GM23338 (cell line): ENCODE data around the gene ICAM3. TPM values are rescaled to one million over a fixed set of nuclear protein-coding genes. Genes with fewer than 3 reads are reported as not detected.

Experiments
- ATAC-seq: fragments of 200-7000 bp; cut with Tn5 transposase; 3 replicates; pipeline ENCODE4 v1.9.1; 2020
- DNase-seq: peaks from one replicate; pipeline ENCODE4 v3.0.0-alpha.2; 2015; ENCODE audit warnings: low spot score
- H2AFZ ChIP-seq: fragments of 200-600 bp; sonication (generic); 2 replicates; pipeline ENCODE4 v1.8.0; 2016; ENCODE audit warnings: antibody characterized with exemption, mild to moderate bottlenecking, moderate library complexity
- H3F3A ChIP-seq: fragments of 200-600 bp; sonication (generic); replicated peaks from 2 replicates; pipeline ENCODE4 v1.8.0; 2017; ENCODE audit warnings: antibody characterized with exemption, mixed run types, low read depth
- H3K27ac ChIP-seq: fragments of 200-600 bp; sonication (generic); 2 replicates; pipeline ENCODE4 v1.6.1; 2016; ENCODE audit warnings: low read depth
- H3K27me3 ChIP-seq: fragments of 200-600 bp; sonication (generic); 2 replicates; pipeline ENCODE4 v1.8.0; 2016; ENCODE audit warnings: mild to moderate bottlenecking, mixed run types, moderate library complexity; ENCODE audit not compliant: insufficient read depth
- H3K36me3 ChIP-seq: fragments of 200-600 bp; sonication (generic); 2 replicates; pipeline ENCODE4 v1.8.0; 2016; ENCODE audit warnings: mild to moderate bottlenecking; ENCODE audit not compliant: insufficient read depth
- H3K4me1 ChIP-seq: fragments of 200-600 bp; sonication (generic); 2 replicates; pipeline ENCODE4 v1.8.0; 2016; ENCODE audit warnings: mild to moderate bottlenecking, moderate library complexity; ENCODE audit not compliant: insufficient read depth
- H3K4me2 ChIP-seq: fragments of 200-600 bp; sonication (generic); 2 replicates; pipeline ENCODE4 v1.7.1; 2017; ENCODE audit warnings: mixed run types
- H3K4me3 ChIP-seq: fragments of 200-600 bp; sonication (generic); 2 replicates; pipeline ENCODE4 v1.6.1; 2016; ENCODE audit warnings: mixed run types
- H3K79me2 ChIP-seq: fragments of 200-600 bp; sonication (generic); replicated peaks from 2 replicates; pipeline ENCODE4 v1.8.0; 2017; ENCODE audit warnings: mild to moderate bottlenecking; ENCODE audit not compliant: insufficient read depth
- H3K9me2 ChIP-seq: fragments of 200-600 bp; sonication (generic); 2 replicates; pipeline ENCODE4 v1.8.0; 2017; ENCODE audit not compliant: insufficient read depth
- H4K20me1 ChIP-seq: fragments of 200-600 bp; sonication (generic); replicated peaks from 2 replicates; pipeline ENCODE4 v1.8.0; 2017; ENCODE audit warnings: mild to moderate bottlenecking; ENCODE audit not compliant: insufficient read depth
- H3K27ac Mint-ChIP-seq: 2 replicates; pipeline ENCODE4 v1.8.0; 2020; ENCODE audit warnings: inconsistent platforms, mild to moderate bottlenecking, moderate library complexity, mixed read lengths
- H3K27me3 Mint-ChIP-seq: 3 replicates; pipeline ENCODE4 v1.8.0; 2022; ENCODE audit warnings: low read depth, mild to moderate bottlenecking, moderate library complexity, mixed read lengths, inconsistent platforms; ENCODE audit not compliant: insufficient read depth, poor library complexity
- H3K36me3 Mint-ChIP-seq: 3 replicates; pipeline ENCODE4 v1.8.0; 2021; ENCODE audit warnings: low read depth, mild to moderate bottlenecking, inconsistent platforms, moderate library complexity, mixed read lengths
- H3K4me1 Mint-ChIP-seq: 3 replicates; pipeline ENCODE4 v1.8.0; 2020; ENCODE audit warnings: mild to moderate bottlenecking, inconsistent platforms, mixed read lengths
- H3K4me3 Mint-ChIP-seq: 3 replicates; pipeline ENCODE4 v1.8.0; 2021; ENCODE audit warnings: moderate library complexity, mild to moderate bottlenecking, inconsistent platforms, mixed read lengths
- H3K9me3 Mint-ChIP-seq: 3 replicates; pipeline ENCODE4 v1.8.0; 2020; ENCODE audit warnings: moderate library complexity, mild to moderate bottlenecking, inconsistent platforms, mixed read lengths
- CREB1 ChIP-seq: fragments of 250-450 bp; sonication (Bioruptor Pico); IDR thresholded peaks from 2 replicates; pipeline ENCODE4 v1.5.0; 2020; ENCODE audit warnings: low read depth, mild to moderate bottlenecking, moderate library complexity
- EZH2 ChIP-seq: fragments of 200-600 bp; sonication (generic); IDR thresholded peaks from one replicate; pipeline ENCODE4 v1.8.0; 2017; ENCODE audit warnings: antibody characterized with exemption, mild to moderate bottlenecking, low read depth; ENCODE audit not compliant: unreplicated experiment
- EZH2phosphoT487 ChIP-seq: fragments of 200-600 bp; sonication (generic); IDR thresholded peaks from one replicate; pipeline ENCODE4 v1.8.1; 2018; ENCODE audit warnings: antibody characterized with exemption; ENCODE audit not compliant: unreplicated experiment
- JUNB ChIP-seq: IDR thresholded peaks from one replicate; pipeline ENCODE4 v1.6.1; 2016; ENCODE audit warnings: antibody characterized with exemption; ENCODE audit not compliant: unreplicated experiment
- NANOG ChIP-seq: IDR thresholded peaks from 2 replicates; pipeline ENCODE4 v1.6.1; 2016; ENCODE audit warnings: antibody characterized with exemption, borderline replicate concordance
- POLR2AphosphoS5 ChIP-seq: IDR thresholded peaks from 2 replicates; pipeline ENCODE4 v1.6.1; 2016; ENCODE audit warnings: antibody characterized with exemption, low read depth
- STAT1 ChIP-seq: IDR thresholded peaks from one replicate; pipeline ENCODE4 v1.6.1; 2016; ENCODE audit warnings: antibody characterized with exemption; ENCODE audit not compliant: unreplicated experiment
- ZNF114 ChIP-seq: fragments of 250-450 bp; sonication (Bioruptor Pico); IDR thresholded peaks from 2 replicates; pipeline ENCODE4 v1.5.0; 2020; ENCODE audit warnings: mild to moderate bottlenecking, moderate library complexity
- ZNF331 ChIP-seq: fragments of 250-450 bp; sonication (Bioruptor Pico); IDR thresholded peaks from 2 replicates; pipeline ENCODE4 v1.5.0; 2020; ENCODE audit warnings: low read depth, mild to moderate bottlenecking, moderate library complexity
- polyA plus RNA-seq: library from polyadenylated mRNA; unstranded; fragments of >200 nt; fragmentation: Nextera tagmentation; extraction: Ambion mirVana; gene quantifications from 2 replicates; pipeline ENCODE4 v1.2.1, GENCODE V29; 2016
- total RNA-seq: library from RNA; depleted of rRNA; stranded (reverse); fragments of >200 nt; shearing (Covaris generic); gene quantifications from 2 replicates; pipeline ENCODE4 v1.2.3, GENCODE V29; 2014
- TF ChIP-seq, protein P1 (sequence below): IDR thresholded peaks from one replicate; pipeline ENCODE4 v1.6.1; 2018; ENCODE audit warnings: antibody characterized with exemption; ENCODE audit not compliant: unreplicated experiment
- TF ChIP-seq, protein P2 (sequence below), 2 experiments: fragments of 200-600 bp in 1 of 2; sonication (generic) in 1 of 2; conservative IDR thresholded peaks; 2 replicates each; pipeline versions ENCODE4 v1.5.1 to v1.6.1; 2016 to 2017; ENCODE audit warnings: antibody characterized with exemption in 2 of 2, low read depth in 2 of 2, mild to moderate bottlenecking in 2 of 2, moderate library complexity in 1 of 2
- TF ChIP-seq, protein P3 (sequence below): IDR thresholded peaks from 2 replicates; pipeline ENCODE4 v1.6.1; 2016; ENCODE audit warnings: antibody characterized with exemption

ICAM3 gene
- total and polyA plus RNA-seq, 2 experiments from 2014 or later = 9.6 to 14.7 TPM

DNA sequence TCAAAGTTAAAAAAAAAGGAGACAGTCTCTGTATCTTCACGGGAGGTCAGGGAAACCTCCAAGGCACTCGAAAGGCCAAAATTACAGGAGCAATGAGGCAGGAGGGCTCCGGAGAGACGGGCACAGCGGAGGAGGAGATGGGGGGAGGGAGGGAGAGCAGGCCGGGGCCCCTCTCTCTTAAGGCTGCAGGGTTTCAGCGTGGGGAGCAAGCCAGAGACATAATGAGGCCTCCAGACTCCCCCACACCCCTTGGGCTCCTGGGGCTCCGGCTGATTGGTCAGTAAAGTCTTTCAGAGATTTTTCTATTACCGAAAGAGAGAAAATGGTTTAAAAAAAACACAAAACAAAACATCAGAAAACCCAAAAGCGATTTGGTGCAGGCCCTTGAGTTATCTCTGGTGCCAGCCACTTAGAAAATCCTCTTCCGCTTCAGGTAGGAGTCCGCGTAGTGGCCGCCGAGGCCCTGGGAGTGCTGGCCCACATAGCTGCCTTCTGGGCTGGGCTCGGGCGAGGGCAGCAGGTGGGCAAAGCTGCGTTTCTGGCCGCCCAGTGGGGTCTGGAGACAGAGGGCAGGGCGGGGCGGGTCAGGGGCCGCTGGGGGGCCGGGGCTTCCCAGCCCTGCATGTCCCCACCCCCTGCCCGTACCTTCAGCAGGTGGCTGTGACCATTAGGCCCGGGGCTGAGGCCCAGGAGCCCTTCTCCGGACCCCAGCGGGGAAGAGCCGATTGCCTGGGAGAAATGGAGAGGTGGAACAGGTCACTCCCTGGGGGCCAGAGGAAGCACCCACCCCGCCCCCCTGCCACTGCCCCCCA, 22.2 kb downstream of the ICAM3 start (continued):
- TF ChIP-seq, protein P1, sequence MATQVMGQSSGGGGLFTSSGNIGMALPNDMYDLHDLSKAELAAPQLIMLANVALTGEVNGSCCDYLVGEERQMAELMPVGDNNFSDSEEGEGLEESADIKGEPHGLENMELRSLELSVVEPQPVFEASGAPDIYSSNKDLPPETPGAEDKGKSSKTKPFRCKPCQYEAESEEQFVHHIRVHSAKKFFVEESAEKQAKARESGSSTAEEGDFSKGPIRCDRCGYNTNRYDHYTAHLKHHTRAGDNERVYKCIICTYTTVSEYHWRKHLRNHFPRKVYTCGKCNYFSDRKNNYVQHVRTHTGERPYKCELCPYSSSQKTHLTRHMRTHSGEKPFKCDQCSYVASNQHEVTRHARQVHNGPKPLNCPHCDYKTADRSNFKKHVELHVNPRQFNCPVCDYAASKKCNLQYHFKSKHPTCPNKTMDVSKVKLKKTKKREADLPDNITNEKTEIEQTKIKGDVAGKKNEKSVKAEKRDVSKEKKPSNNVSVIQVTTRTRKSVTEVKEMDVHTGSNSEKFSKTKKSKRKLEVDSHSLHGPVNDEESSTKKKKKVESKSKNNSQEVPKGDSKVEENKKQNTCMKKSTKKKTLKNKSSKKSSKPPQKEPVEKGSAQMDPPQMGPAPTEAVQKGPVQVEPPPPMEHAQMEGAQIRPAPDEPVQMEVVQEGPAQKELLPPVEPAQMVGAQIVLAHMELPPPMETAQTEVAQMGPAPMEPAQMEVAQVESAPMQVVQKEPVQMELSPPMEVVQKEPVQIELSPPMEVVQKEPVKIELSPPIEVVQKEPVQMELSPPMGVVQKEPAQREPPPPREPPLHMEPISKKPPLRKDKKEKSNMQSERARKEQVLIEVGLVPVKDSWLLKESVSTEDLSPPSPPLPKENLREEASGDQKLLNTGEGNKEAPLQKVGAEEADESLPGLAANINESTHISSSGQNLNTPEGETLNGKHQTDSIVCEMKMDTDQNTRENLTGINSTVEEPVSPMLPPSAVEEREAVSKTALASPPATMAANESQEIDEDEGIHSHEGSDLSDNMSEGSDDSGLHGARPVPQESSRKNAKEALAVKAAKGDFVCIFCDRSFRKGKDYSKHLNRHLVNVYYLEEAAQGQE = no peak
- no peak for TF ChIP-seq STAT1

DNA sequence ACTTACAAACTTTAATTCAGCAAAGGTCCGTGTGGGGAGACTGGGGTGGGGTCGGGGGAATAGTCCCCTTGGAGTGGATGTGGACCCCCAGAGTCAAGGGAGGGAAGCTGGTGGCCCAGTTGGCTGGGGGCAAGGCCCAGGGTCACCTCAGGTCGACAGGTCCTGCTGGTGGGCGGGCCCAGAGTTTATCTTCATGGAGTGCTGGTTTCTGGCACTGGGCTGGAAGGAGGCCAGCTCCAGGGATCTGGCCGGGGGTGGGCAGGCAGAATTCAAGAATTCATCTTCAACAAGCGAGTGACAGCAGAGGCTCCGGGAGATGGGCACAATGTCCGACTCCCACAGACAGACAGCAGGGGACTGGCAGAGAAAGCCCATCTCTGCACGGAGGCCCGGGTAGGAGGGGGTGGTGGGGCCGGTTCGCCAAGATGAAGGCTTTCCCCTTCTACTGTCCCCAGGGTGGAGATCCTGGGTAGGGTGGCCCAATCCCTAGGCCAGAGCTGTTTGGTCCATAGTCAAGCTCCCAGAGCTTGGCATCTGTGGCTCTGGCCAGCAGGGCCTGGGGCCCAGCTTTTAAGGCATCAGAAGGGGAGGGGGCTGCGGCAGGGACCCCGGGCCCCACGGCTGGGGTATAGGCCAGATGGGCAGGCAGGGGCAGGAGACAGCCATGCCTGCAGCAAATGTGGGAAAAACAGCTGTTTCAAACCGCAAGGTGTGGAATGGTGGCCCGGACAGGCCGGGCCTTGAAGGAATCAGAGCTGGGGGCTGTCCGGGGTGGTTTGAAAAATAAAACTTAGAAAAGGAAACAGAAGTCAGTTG, 23.0 kb downstream of the ICAM3 start:
- Mint-ChIP-seq H3K4me3 (peak overlapping the region; percentile 94), H3K27me3 (peaks cover 12% of the 10 kb centered on the region), H3K4me1 (peaks cover 13% of the 10 kb centered on the region; the same call in 2 of the 3 replicates), H3K9me3 (no peaks in the 10 kb centered on the region), H3K27ac (peak overlapping the region; percentile 78), H3K36me3 (peaks cover 32% of the 10 kb centered on the region)
- Histone ChIP-seq H3F3A (peaks cover 12% of the 10 kb centered on the region), H2AFZ (no peak overlapping the region), H3K36me3 (peaks cover 3% of the 10 kb centered on the region; the same call in 1 of the 2 replicates), H4K20me1 (peaks cover 3% of the 10 kb centered on the region; the same call in 1 of the 2 replicates), H3K4me1 (peaks cover 12% of the 10 kb centered on the region; the same call in 1 of the 2 replicates), H3K27me3 (no peaks in the 10 kb centered on the region), H3K9me2 (no peaks in the 10 kb centered on the region), H3K79me2 (peaks cover 6% of the 10 kb centered on the region), H3K27ac (peak overlapping the region; percentile 83; the same call in 1 of the 2 replicates), H3K4me2 (peak overlapping the region; percentile 92; the same call in 1 of the 2 replicates), H3K4me3 (peak overlapping the region; percentile 92)
- DNase-seq (no peak), ATAC-seq (peak; percentile 11)
- TF ChIP-seq STAT1 (no peak), EZH2phosphoT487 (no peak), NANOG (no peak), ZNF114 (CRISPR knock-in tag) (no peak), CREB1 (CRISPR knock-in tag) (no peak), JUNB (no peak), ZNF331 (CRISPR knock-in tag) (no peak), POLR2AphosphoS5 (no peak), EZH2 (no peak)
- TF ChIP-seq, protein P2, sequence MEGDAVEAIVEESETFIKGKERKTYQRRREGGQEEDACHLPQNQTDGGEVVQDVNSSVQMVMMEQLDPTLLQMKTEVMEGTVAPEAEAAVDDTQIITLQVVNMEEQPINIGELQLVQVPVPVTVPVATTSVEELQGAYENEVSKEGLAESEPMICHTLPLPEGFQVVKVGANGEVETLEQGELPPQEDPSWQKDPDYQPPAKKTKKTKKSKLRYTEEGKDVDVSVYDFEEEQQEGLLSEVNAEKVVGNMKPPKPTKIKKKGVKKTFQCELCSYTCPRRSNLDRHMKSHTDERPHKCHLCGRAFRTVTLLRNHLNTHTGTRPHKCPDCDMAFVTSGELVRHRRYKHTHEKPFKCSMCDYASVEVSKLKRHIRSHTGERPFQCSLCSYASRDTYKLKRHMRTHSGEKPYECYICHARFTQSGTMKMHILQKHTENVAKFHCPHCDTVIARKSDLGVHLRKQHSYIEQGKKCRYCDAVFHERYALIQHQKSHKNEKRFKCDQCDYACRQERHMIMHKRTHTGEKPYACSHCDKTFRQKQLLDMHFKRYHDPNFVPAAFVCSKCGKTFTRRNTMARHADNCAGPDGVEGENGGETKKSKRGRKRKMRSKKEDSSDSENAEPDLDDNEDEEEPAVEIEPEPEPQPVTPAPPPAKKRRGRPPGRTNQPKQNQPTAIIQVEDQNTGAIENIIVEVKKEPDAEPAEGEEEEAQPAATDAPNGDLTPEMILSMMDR (conservative IDR thresholded peaks at IDR 0.05; ENCODE audit: low read depth in 2 of 2) = no peak
- TF ChIP-seq, protein P1 = no peak
- TF ChIP-seq, protein P3, sequence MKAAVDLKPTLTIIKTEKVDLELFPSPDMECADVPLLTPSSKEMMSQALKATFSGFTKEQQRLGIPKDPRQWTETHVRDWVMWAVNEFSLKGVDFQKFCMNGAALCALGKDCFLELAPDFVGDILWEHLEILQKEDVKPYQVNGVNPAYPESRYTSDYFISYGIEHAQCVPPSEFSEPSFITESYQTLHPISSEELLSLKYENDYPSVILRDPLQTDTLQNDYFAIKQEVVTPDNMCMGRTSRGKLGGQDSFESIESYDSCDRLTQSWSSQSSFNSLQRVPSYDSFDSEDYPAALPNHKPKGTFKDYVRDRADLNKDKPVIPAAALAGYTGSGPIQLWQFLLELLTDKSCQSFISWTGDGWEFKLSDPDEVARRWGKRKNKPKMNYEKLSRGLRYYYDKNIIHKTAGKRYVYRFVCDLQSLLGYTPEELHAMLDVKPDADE = no peak
